DOHH2 (cell line): Measurements from ENCODE around the gene DMRT1.

ENCODE experiments used
- H3F3A ChIP-seq: fragments of 200-600 bp; sonication (generic), shearing (Covaris generic); 2 replicates; pipeline ENCODE4 v1.6.0; 2016; ENCODE audit warnings: antibody characterized with exemption, mild to moderate bottlenecking; ENCODE audit not compliant: control insufficient read depth, insufficient read depth
- H3K27ac ChIP-seq: fragments of 200-600 bp; sonication (generic); 2 replicates; pipeline ENCODE4 v1.5.1; 2014; ENCODE audit warnings: low read depth, mild to moderate bottlenecking, low read length, moderate library complexity
- H3K27me3 ChIP-seq: fragments of 200-600 bp; sonication (generic); 2 replicates; pipeline ENCODE4 v1.6.1; 2014; ENCODE audit warnings: mild to moderate bottlenecking, low read length, mixed read lengths; ENCODE audit not compliant: control insufficient read depth
- H3K36me3 ChIP-seq: fragments of 200-600 bp; sonication (generic); 2 replicates; pipeline ENCODE4 v1.6.1; 2014; ENCODE audit warnings: mild to moderate bottlenecking, low read length, moderate library complexity, mixed read lengths; ENCODE audit not compliant: control insufficient read depth
- H3K4me1 ChIP-seq: fragments of 200-600 bp; sonication (generic); 2 replicates; pipeline ENCODE4 v1.6.1; 2014; ENCODE audit warnings: mild to moderate bottlenecking, low read length, mixed read lengths; ENCODE audit not compliant: control insufficient read depth
- H3K4me2 ChIP-seq: fragments of 200-600 bp; sonication (generic); 2 replicates; pipeline ENCODE4 v1.6.0; 2014; ENCODE audit warnings: mild to moderate bottlenecking, low read length, moderate library complexity
- H3K4me3 ChIP-seq: fragments of 200-600 bp; sonication (generic); 2 replicates; pipeline ENCODE4 v1.5.1; 2014; ENCODE audit warnings: mild to moderate bottlenecking, low read length, mixed read lengths
- H3K79me2 ChIP-seq: fragments of 200-600 bp; sonication (generic); 2 replicates; pipeline ENCODE4 v1.6.1; 2014; ENCODE audit warnings: mild to moderate bottlenecking, low read length, mixed read lengths; ENCODE audit not compliant: control insufficient read depth
- H3K9me2 ChIP-seq: fragments of 200-600 bp; sonication (generic); replicated peaks from 2 replicates; pipeline ENCODE4 v1.6.1; 2014; ENCODE audit warnings: mild to moderate bottlenecking, low read length, mixed read lengths; ENCODE audit not compliant: control insufficient read depth
- H3K9me3 ChIP-seq: fragments of 200-600 bp; sonication (generic); 2 replicates; pipeline ENCODE4 v1.6.1; 2014; ENCODE audit warnings: antibody characterized with exemption, low read length, mixed read lengths; ENCODE audit not compliant: control insufficient read depth, insufficient read depth
- H4K20me1 ChIP-seq: fragments of 200-600 bp; sonication (generic); 2 replicates; pipeline ENCODE4 v1.6.0; 2014; ENCODE audit warnings: low read depth, mild to moderate bottlenecking, antibody characterized with exemption, low read length, moderate library complexity; ENCODE audit not compliant: control insufficient read depth, insufficient read depth
- CTCF ChIP-seq: fragments of 200-600 bp; sonication (generic); IDR thresholded peaks from one replicate; pipeline ENCODE4 v1.5.1; 2014; ENCODE audit warnings: antibody characterized with exemption, mild to moderate bottlenecking, low read depth, low read length; ENCODE audit not compliant: poor library complexity, severe bottlenecking
- EZH2phosphoT487 ChIP-seq: fragments of 200-600 bp; sonication (generic); IDR thresholded peaks from 2 replicates; pipeline ENCODE4 v1.6.1; 2017; ENCODE audit warnings: borderline replicate concordance, mild to moderate bottlenecking, antibody characterized with exemption, low read length, moderate library complexity, mixed read lengths

DMRT1 gene

GRCh38 chr9:981491-981898 lies 140.0 kb downstream of the DMRT1 start:
- Histone ChIP-seq H3K79me2 (no peaks in the 10 kb centered on the region), H3K4me2 (no peak overlapping the region), H3K27me3 (peaks cover 66% of the 10 kb centered on the region), H3K27ac (no peak overlapping the region), H3K9me3 (no peaks in the 10 kb centered on the region), H3K36me3 (no peaks in the 10 kb centered on the region), H4K20me1 (no peaks in the 10 kb centered on the region), H3F3A (no peaks in the 10 kb centered on the region), H3K4me1 (no peaks in the 10 kb centered on the region), H3K4me3 (no peak overlapping the region), H3K9me2 (no peaks in the 10 kb centered on the region)
- TF ChIP-seq EZH2phosphoT487 (no peak), CTCF (no peak)

- Histone ChIP-seq H3K27me3 (peaks cover 66% of the 10 kb centered on the region), H3K4me1 (no peaks in the 10 kb centered on the region), H3K4me2 (no peak overlapping the region), H3K27ac (no peak overlapping the region), H3K9me2 (no peaks in the 10 kb centered on the region), H3K36me3 (no peaks in the 10 kb centered on the region), H4K20me1 (no peaks in the 10 kb centered on the region), H3F3A (no peaks in the 10 kb centered on the region), H3K79me2 (no peaks in the 10 kb centered on the region), H3K9me3 (no peaks in the 10 kb centered on the region), H3K4me3 (no peak overlapping the region)
- TF ChIP-seq EZH2phosphoT487 (peak; percentile 61; the same call in 1 of the 2 replicates), CTCF (no peak)
Measured at GRCh38 chr9:982394-983230, 141.1 kb downstream of the DMRT1 start.

GRCh38 chr9:994005-994404 lies 152.5 kb downstream of the DMRT1 start:
- H3K9me2 ChIP-seq: no peaks in the 10 kb centered on the region
- H3F3A ChIP-seq: peaks cover 6% of the 10 kb centered on the region
- no peak overlapping the region for H3K4me2 ChIP-seq
- H3K27me3 ChIP-seq: no peaks in the 10 kb centered on the region
- H3K4me3 ChIP-seq: no peak overlapping the region
- H3K9me3 ChIP-seq: peaks cover 9% of the 10 kb centered on the region
- TF ChIP-seq CTCF: no peak
- no peaks in the 10 kb centered on the region for H4K20me1 ChIP-seq
- no peak overlapping the region for H3K27ac ChIP-seq
- no peaks in the 10 kb centered on the region for H3K79me2 ChIP-seq
- H3K4me1 ChIP-seq: peaks cover 11% of the 10 kb centered on the region
- H3K36me3 ChIP-seq: no peaks in the 10 kb centered on the region; the same call in 1 of the 2 replicates
